Activated CD4-positive, alpha-beta T cell treated with anti-CD3 and anti-CD28 coated beads, Interleukin-2, Interleukin-4, amounts not matched to agents 100 ng/mL and 50 ng/mL, durations not matched to agents 16 hours and 8 hours (primary cell): ENCODE results near the gene GCLC.
"Not testable (repeated sequence)": the region's sequence is repeated elsewhere in the genome, so short reads cannot be mapped to it uniquely, and the experiment has no call there.

ENCODE experiments used
- DNase-seq: peaks from one replicate; pipeline ENCODE4 v3.0.0-alpha.2; 2020; ENCODE audit warnings: low spot score

The GCLC gene

GRCh38 chr6:53492860-53493634, 51.9 kb downstream of the GCLC start:
- DNase-seq, result peak; percentile 80

GRCh38 chr6:53487080-53487479, 57.8 kb downstream of the GCLC start:
- DNase-seq, result no peak

GRCh38 chr6:53486679-53487078, 58.2 kb downstream of the GCLC start:
- DNase-seq, result no peak

GRCh38 chr6:53484476-53485280, 60.2 kb downstream of the GCLC start:
- peak; percentile 80 for DNase-seq

- DNase-seq, result peak; percentile 76
Observed at GRCh38 chr6:53483423-53484353, 61.2 kb downstream of the GCLC start.

- DNase-seq, result peak; percentile 64
Observed at GRCh38 chr6:53481323-53481722, 63.6 kb downstream of the GCLC start.

- not testable (repeated sequence) for DNase-seq
Observed at GRCh38 chr6:53480774-53481173, 64.1 kb downstream of the GCLC start.

- no peak for DNase-seq
Observed at GRCh38 chr6:53479871-53480270, 65.0 kb downstream of the GCLC start.

- DNase-seq, result no peak
Observed at GRCh38 chr6:53476964-53477363, 67.9 kb downstream of the GCLC start.

- DNase-seq, result no peak
Observed at GRCh38 chr6:53474010-53474409, 70.9 kb downstream of the GCLC start.

- DNase-seq, result no peak
Observed at GRCh38 chr6:53469163-53469562, 75.7 kb downstream of the GCLC start.

GRCh38 chr6:53466257-53466656, 78.6 kb downstream of the GCLC start:
- no peak for DNase-seq

- DNase-seq, result no peak
Observed at GRCh38 chr6:53465732-53466131, 79.2 kb downstream of the GCLC start.

GRCh38 chr6:53464927-53465460, 79.9 kb downstream of the GCLC start:
- no peak for DNase-seq

GRCh38 chr6:53464483-53464882, 80.4 kb downstream of the GCLC start:
- no peak for DNase-seq

- no peak for DNase-seq
Observed at GRCh38 chr6:53461696-53462095, 83.2 kb downstream of the GCLC start.

- DNase-seq, result no peak
Observed at GRCh38 chr6:53461041-53461656, 83.8 kb downstream of the GCLC start.

GRCh38 chr6:53458105-53458866, 86.6 kb downstream of the GCLC start:
- no peak for DNase-seq

- DNase-seq, result no peak
Observed at GRCh38 chr6:53456809-53457208, 88.1 kb downstream of the GCLC start.

- no peak for DNase-seq
Observed at GRCh38 chr6:53455678-53456077, 89.2 kb downstream of the GCLC start.

GRCh38 chr6:53451165-53451564, 93.7 kb downstream of the GCLC start:
- no peak for DNase-seq
